ENCODE measurements around the gene ARSH. TPM values are rescaled to one million over a fixed set of nuclear protein-coding genes. Genes with fewer than 3 reads are reported as not detected.
"Not testable (repeated sequence)": the region's sequence is repeated elsewhere in the genome, so short reads cannot be mapped to it uniquely, and the experiment has no call there.

Gene ARSH
- total RNA-seq, 1 donor from 2014 or later, result not detected

DNA sequence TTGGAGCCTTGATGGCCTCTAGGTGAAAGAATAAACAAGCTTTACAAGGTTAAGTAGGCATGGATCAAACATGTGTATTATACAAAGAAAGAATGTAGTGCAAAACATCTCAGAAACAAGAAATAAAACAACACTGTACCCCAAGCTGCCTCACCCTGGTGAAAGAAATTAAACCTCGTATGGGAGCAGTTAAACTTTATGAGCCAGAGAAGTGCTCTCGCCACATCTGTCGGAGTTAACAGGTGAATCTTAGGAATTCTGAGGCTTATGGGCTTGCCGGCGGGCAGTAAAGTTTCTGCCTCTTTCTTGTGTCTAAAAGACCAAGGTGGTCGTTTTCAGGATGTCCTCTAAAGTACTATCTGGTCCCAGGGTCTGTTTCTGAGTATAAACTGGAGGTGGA lies 34.0 kb upstream of the ARSH start:
- no peaks in the 10 kb centered on the region for H3K36me3 ChIP-seq
- H3K9me3 ChIP-seq, result no peaks in the 10 kb centered on the region
- no peak for DNase-seq (ENCODE audit: low spot score in 2 of 2)
- H3K4me1 ChIP-seq, result no peaks in the 10 kb centered on the region
- no peak overlapping the region for H3K4me3 ChIP-seq
- H3K27ac ChIP-seq, result no peak overlapping the region
- no peaks in the 10 kb centered on the region for H3K27me3 ChIP-seq
- TF ChIP-seq, protein P1, sequence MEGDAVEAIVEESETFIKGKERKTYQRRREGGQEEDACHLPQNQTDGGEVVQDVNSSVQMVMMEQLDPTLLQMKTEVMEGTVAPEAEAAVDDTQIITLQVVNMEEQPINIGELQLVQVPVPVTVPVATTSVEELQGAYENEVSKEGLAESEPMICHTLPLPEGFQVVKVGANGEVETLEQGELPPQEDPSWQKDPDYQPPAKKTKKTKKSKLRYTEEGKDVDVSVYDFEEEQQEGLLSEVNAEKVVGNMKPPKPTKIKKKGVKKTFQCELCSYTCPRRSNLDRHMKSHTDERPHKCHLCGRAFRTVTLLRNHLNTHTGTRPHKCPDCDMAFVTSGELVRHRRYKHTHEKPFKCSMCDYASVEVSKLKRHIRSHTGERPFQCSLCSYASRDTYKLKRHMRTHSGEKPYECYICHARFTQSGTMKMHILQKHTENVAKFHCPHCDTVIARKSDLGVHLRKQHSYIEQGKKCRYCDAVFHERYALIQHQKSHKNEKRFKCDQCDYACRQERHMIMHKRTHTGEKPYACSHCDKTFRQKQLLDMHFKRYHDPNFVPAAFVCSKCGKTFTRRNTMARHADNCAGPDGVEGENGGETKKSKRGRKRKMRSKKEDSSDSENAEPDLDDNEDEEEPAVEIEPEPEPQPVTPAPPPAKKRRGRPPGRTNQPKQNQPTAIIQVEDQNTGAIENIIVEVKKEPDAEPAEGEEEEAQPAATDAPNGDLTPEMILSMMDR (IDR thresholded peaks at IDR 0.05), result no peak
- intact Hi-C loops (cut with DNase I), result no loop called here

DNA sequence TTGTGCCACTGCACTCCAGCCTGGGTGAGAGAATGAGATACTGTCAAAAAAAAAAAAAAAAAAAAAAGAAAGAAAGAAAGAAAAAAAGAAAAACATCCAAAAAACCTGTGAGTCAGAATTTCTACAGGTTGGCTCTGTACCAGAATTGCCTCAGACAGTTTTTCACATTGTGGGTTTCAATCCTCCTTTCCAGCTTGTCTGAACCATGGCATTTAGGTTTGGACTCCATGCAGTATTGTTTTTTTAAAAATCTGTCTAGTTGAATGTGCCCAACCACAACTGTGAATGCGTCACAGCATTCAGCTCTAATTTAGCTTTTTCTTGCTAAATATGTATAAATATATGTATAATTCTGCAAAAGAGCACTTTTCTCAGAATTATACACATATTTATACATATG lies 31.4 kb upstream of the ARSH start:
- Histone ChIP-seq H3K27me3 (no peaks in the 10 kb centered on the region), H3K36me3 (no peaks in the 10 kb centered on the region), H3K9me3 (no peaks in the 10 kb centered on the region), H3K4me3 (no peak overlapping the region), H3K27ac (no peak overlapping the region), H3K4me1 (no peaks in the 10 kb centered on the region)
- DNase-seq (ENCODE audit: low spot score in 2 of 2), result no peak
- intact Hi-C loops (cut with DNase I), result no loop called here
- TF ChIP-seq, protein P1 (IDR thresholded peaks at IDR 0.05), result no peak

DNA sequence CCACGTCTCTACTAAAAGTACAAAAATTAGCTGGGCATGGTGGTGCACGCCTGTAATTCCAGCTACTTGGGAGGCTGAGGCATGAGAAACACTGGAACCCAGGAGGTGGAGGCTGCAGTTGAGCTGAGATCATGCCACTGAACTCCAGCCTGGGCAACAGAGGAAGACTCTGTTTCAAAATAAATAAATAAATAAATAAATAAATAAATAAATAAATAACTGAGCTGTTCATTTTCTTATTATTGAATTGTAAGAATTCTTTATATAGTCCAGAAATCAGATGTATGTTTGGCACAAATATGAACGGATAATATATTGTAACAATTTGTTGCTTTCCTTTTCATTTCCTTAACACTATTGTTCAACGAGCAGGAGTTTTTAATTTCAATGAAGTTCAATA lies 27.7 kb upstream of the ARSH start:
- H3K4me1 ChIP-seq; H3K36me3 ChIP-seq; DNase-seq (ENCODE audit: low spot score in 2 of 2); H3K27ac ChIP-seq; H3K27me3 ChIP-seq; intact Hi-C loops (cut with DNase I); H3K9me3 ChIP-seq; H3K4me3 ChIP-seq: not testable (repeated sequence)

DNA sequence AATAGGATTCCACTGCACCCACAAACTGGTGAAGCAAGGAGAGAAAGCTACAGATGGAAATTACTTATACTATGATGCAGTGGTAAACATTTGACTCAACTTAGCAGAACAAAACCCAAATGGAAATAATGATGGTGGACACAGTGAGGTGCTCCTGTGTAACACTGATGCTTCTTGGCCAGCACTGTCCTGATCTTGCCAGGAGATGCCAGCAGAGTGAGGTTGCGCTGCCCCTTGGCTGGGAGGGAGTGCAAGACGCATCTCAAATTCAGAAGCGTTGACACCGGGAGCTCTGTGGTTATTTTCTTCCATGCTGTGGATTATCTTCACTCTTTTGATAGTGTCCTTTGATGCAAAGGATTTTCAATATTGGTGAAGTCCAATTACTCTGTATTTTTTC lies 22.0 kb upstream of the ARSH start:
- intact Hi-C loops (cut with DNase I), result no loop called here
- Histone ChIP-seq H3K4me1 (no peaks in the 10 kb centered on the region), H3K36me3 (no peaks in the 10 kb centered on the region), H3K27ac (no peak overlapping the region), H3K27me3 (no peaks in the 10 kb centered on the region), H3K9me3 (no peaks in the 10 kb centered on the region), H3K4me3 (no peak overlapping the region)
- TF ChIP-seq, protein P1 (IDR thresholded peaks at IDR 0.05), result no peak
- no peak for DNase-seq (ENCODE audit: low spot score in 2 of 2)

DNA sequence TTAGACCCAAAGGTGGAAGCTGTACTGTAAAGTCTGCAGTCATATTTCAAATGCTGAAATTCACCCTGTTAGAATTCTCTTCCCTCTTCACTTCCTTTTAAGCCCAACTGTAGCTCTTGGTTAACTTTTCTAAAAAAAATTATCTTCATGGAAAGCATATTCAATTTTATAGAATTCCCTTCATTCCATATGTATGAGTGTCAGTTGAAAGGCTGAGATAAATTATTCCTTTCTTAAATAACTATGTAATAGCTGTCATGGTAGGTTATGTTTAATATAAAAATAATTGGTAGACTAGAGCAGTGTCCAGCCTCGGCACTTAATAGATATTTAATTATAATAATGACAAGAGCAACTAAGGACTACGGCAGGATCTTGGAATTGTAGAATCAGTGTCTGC lies 16.8 kb upstream of the ARSH start:
- H3K27me3 ChIP-seq, result no peaks in the 10 kb centered on the region
- H3K4me3 ChIP-seq, result no peak overlapping the region
- no peak overlapping the region for H3K27ac ChIP-seq
- no peaks in the 10 kb centered on the region for H3K4me1 ChIP-seq
- TF ChIP-seq, protein P1 (IDR thresholded peaks at IDR 0.05), result no peak
- intact Hi-C loops (cut with DNase I), result no loop called here
- no peak for DNase-seq (ENCODE audit: low spot score in 2 of 2)
- no peaks in the 10 kb centered on the region for H3K9me3 ChIP-seq
- H3K36me3 ChIP-seq, result no peaks in the 10 kb centered on the region

DNA sequence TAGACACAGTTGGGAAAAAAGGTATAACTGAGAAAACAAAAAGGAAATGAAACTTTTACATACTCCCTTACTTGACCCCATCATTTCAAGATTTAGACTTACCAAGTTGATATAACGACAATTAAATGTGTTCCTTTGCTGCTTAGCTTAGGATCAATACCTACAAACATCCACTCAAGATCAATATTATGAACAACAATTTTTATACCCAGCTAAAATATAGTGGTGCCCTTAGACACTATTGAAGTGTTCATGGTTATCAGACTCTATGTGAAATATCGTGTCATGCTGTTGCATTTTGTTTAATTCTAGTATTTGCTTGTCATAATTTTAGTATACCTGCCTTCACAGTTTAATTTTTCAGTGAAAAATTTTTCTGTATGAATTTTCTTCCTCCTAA lies 4.2 kb downstream of the ARSH start:
- intact Hi-C loops (cut with DNase I), result no loop called here
- no peak for DNase-seq (ENCODE audit: low spot score in 2 of 2)
- Histone ChIP-seq H3K9me3 (peaks cover 3 to 7% of the 10 kb centered on the region in 2 donors), H3K27me3 (no peaks in the 10 kb centered on the region), H3K4me3 (no peak overlapping the region), H3K4me1 (no peaks in the 10 kb centered on the region), H3K27ac (no peak overlapping the region), H3K36me3 (no peaks in the 10 kb centered on the region)
- TF ChIP-seq, protein P1 (IDR thresholded peaks at IDR 0.05), result no peak
